Ovary (tissue), 9 donors: ENCODE results near the gene NUP93. TPM values are rescaled to one million over a fixed set of nuclear protein-coding genes. Genes with fewer than 3 reads are reported as not detected.

Experiments
- DNase-seq, 5 donors: peaks; one replicate each; pipeline ENCODE4 v3.0.0-alpha.2; 2019 to 2020
- H3K27ac ChIP-seq, 2 donors: fragments of 200-600 bp; one replicate each; pipeline versions ENCODE4 v1.5.1 to v1.8.0; 2019 to 2022
- H3K27me3 ChIP-seq: fragments of 200-600 bp; one replicate; pipeline ENCODE4 v1.8.0; 2022
- H3K36me3 ChIP-seq: fragments of 200-600 bp; sonication (generic); one replicate; pipeline ENCODE4 v1.5.1; 2019
- H3K4me1 ChIP-seq: one replicate; pipeline ENCODE4 v1.8.1; 2013; ENCODE audit warnings: mild to moderate bottlenecking, moderate library complexity; ENCODE audit not compliant: insufficient read depth
- H3K4me3 ChIP-seq: fragments of 200-600 bp; sonication (generic); one replicate; pipeline ENCODE4 v1.5.1; 2017
- H3K9me3 ChIP-seq, 2 donors: fragments of 200-600 bp in 1 of 2; sonication (generic) in 1 of 2; one replicate each; pipeline versions ENCODE4 v1.5.1 to v1.8.1; 2013 to 2019; ENCODE audit warnings: mild to moderate bottlenecking in 1 of 2, moderate library complexity in 1 of 2
- EP300 ChIP-seq: sonication (generic); formaldehyde crosslinking; IDR thresholded peaks from one replicate; pipeline ENCODE4 v1.6.1; 2017; ENCODE audit warnings: antibody characterized with exemption
- POLR2A ChIP-seq: fragments of 450-650 bp; IDR thresholded peaks from one replicate; pipeline ENCODE4 v1.6.1; 2017; ENCODE audit warnings: antibody characterized with exemption, mild to moderate bottlenecking, moderate library complexity
- WGBS, 3 donors: extraction: QIAGEN DNeasy Blood & Tissue Kit in 1 of 3; methylation state at CpG; one replicate each; pipeline versions ENCODE4 v1.1.5 to v1.1.7; 2013 to 2017; 5-methylcytosine and 5-hydroxymethylcytosine counted together
- intact Hi-C, 4 donors: fragments of 100-400 bp; cut with DNase I; formaldehyde crosslinking; loops; one replicate each; pipeline versions ENCODE4 v1.11.0 to v1.15.1; 2022 to 2023
- polyA plus RNA-seq, 2 donors: library from polyadenylated mRNA; stranded (reverse); fragments of 200-250 nt in 1 of 2; fragments of 350-450 nt in 1 of 2; fragmentation: Illumina TruSeq in 1 of 2; extraction: RNeasy Lipid Tissue Mini Kit (QIAGEN cat#74804) in 1 of 2; gene quantifications; one replicate each; pipeline ENCODE4 v1.2.3, GENCODE V29; 2013 to 2014
- total RNA-seq, 7 donors: library from RNA; depleted of rRNA in 2 of 7; stranded (reverse); fragments of >200 nt in 2 of 7; fragmentation: NEBNext Ultra II Directional in 3 of 7; extraction: Animal tissue kit (Norgen Biotek cat#: 25700) in 3 of 7; gene quantifications; one replicate each; pipeline versions ENCODE4 v1.1.0 to v1.2.4, GENCODE V29; 2016 to 2023
- TF ChIP-seq, protein P1 (sequence below), 3 donors: fragments of 450-650 bp in 2 of 3; fragments of 200-600 bp in 1 of 3; IDR thresholded peaks; one replicate each; pipeline versions ENCODE4 v1.5.1 to v1.8.0; 2016 to 2022; ENCODE audit warnings: antibody characterized with exemption in 3 of 3, mild to moderate bottlenecking in 1 of 3
- donor health status: DM: no; HTN: no; CAD: no; lungs with moderate emphysema.
- donor health status: DM: no; HTN: no; CAD: no.
- donor health status: Bipolar disorder and iron deficiency.
- donor health status: DM: yes; HTN: yes; CAD: no.
- donor health status: DM: no; HTN: no; CAD: no.
- donor health status: DM: yes; HTN: yes; CAD: no.

The NUP93 gene
- total and polyA plus RNA-seq, 9 donors = 24.1 to 53.9 (median 42.7) TPM

DNA sequence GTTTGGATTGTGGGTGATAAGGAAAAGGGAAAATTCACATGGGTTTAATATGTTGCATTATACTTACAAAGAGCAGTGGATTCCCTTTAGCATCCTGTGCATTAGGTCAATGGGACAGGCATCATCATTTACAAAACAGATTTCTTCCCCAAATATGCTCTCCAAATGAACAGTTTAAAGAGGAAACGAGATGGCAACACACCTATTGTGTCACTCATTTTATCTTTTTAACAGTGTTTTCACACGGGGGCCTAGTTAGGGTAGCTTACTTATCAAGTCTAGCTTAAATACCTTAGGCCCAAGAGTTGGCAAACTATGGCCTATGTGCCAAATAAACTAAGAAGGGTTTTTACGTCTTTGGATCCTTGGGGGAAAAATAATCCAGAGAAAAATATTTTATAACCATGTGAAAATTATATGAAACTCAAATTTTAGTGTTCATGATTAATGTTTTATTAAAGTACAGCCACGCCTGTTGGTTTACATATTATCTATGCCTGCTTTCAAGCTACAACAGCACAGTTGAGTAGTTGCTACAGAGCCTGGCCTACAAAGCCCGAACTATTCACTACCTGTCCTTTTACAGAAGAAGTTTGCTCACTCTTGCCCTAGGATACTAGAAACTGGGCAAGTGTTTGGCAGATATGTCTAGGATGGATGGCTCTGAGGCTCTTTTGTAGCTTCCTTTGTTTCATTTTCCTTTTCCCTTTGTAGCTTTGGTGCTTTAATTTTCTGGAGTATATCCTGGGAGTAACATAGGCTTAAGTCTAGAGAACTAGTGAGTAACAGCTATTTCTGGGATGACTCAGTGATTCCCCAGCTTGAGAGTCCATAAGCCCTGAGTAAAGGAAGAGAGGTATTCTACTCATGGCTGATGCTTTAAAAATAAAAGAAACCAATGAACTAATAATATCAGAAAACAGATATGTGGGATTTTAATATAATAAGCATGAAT is 12.4 kb downstream of the NUP93 start:
- intact Hi-C loops = no loop called here
- TF ChIP-seq, protein P1, sequence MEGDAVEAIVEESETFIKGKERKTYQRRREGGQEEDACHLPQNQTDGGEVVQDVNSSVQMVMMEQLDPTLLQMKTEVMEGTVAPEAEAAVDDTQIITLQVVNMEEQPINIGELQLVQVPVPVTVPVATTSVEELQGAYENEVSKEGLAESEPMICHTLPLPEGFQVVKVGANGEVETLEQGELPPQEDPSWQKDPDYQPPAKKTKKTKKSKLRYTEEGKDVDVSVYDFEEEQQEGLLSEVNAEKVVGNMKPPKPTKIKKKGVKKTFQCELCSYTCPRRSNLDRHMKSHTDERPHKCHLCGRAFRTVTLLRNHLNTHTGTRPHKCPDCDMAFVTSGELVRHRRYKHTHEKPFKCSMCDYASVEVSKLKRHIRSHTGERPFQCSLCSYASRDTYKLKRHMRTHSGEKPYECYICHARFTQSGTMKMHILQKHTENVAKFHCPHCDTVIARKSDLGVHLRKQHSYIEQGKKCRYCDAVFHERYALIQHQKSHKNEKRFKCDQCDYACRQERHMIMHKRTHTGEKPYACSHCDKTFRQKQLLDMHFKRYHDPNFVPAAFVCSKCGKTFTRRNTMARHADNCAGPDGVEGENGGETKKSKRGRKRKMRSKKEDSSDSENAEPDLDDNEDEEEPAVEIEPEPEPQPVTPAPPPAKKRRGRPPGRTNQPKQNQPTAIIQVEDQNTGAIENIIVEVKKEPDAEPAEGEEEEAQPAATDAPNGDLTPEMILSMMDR (IDR thresholded peaks at IDR 0.05) = no peak
- TF ChIP-seq EP300 = no peak
- no peak for TF ChIP-seq POLR2A
- H3K27ac ChIP-seq = no peak overlapping the region
- no peak overlapping the region for H3K4me3 ChIP-seq
- no peaks in the 10 kb centered on the region for H3K27me3 ChIP-seq
- WGBS, 3 donors = 71 to 77% (median 71%) methylated on average over 5 of the region's 5 CpGs
- no peaks in the 10 kb centered on the region for H3K36me3 ChIP-seq
- H3K4me1 ChIP-seq = peaks cover 15% of the 10 kb centered on the region
- H3K9me3 ChIP-seq = no peaks in the 10 kb centered on the region
- no peak for DNase-seq

DNA sequence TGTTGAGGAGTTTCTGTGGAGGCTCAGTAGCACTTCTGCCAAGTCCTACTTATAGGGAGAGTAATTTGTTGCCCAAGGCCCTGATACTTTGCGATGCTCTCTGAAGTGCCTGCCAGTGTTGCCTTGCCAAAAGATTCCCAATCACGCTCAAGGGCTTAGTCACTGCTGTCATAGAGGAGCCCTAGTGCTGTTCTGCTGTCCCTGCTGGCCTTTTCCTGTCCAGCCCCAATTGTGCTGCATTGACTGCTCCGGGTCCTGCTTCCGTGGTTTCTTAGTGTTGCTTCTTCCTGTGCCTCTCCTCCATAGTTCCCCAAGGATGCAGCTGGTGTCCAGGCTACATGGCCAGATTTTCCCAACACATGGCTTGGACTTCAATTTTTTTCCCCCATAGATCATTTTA is 13.9 kb downstream of the NUP93 start:
- 29 to 58% (median 44%) methylated on average over 4 of the region's 4 CpGs for WGBS, 3 donors
- no peak for DNase-seq

DNA sequence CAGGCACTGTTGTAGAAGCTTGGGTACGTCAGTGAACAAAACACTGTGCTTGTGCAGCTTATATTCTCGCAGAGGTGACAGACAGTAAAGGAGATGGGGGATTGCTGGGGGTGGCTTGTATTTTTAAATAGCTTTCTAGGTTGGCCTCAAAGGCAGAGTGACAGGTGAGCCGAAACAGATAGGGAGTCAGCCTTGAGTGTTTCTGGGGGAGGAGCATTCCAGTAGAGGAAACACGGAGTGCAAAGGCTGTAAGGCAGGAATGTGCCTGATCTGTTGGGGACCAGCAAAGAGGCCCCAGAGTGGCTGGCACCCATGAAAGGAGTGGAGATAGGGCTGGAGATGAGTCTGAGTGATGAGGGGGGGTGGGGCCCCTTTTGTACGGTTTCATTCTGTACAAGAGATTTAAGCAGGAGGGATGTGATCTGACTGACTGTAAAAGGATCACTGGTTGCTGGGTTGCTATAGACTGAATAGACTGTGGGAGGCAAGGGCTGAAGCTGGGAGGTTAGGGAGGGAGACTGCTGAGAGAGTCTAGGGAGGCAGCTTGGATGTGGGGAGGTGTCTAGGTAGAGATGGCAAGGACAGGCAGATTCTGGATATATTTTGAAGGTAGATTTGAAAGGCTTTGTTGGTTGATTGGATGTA is 15.2 kb downstream of the NUP93 start:
- no peak for DNase-seq
- Histone ChIP-seq H3K4me3 (no peak overlapping the region), H3K27ac (peak overlapping the region in 1 of 2 donors; percentile 55), H3K36me3 (no peaks in the 10 kb centered on the region), H3K27me3 (no peaks in the 10 kb centered on the region), H3K4me1 (peaks cover 19% of the 10 kb centered on the region), H3K9me3 (no peaks in the 10 kb centered on the region)
- TF ChIP-seq, protein P1 (IDR thresholded peaks at IDR 0.05) = no peak
- no peak for TF ChIP-seq POLR2A
- no peak for TF ChIP-seq EP300
- intact Hi-C loops = no loop called here
- 44 to 51% (median 50%) methylated on average over 5 of the region's 5 CpGs for WGBS, 3 donors

More for the DNA sequence above, 13.9 kb downstream of the NUP93 start:
- no peaks in the 10 kb centered on the region for H3K36me3 ChIP-seq
- peaks cover 15% of the 10 kb centered on the region for H3K4me1 ChIP-seq
- TF ChIP-seq EP300 (no peak), POLR2A (no peak)
- TF ChIP-seq, protein P1 (IDR thresholded peaks at IDR 0.05) = no peak
- H3K27me3 ChIP-seq = no peaks in the 10 kb centered on the region
- H3K27ac ChIP-seq = no peak overlapping the region
- no peaks in the 10 kb centered on the region for H3K9me3 ChIP-seq
- intact Hi-C loops = no loop called here
- H3K4me3 ChIP-seq = no peak overlapping the region

DNA sequence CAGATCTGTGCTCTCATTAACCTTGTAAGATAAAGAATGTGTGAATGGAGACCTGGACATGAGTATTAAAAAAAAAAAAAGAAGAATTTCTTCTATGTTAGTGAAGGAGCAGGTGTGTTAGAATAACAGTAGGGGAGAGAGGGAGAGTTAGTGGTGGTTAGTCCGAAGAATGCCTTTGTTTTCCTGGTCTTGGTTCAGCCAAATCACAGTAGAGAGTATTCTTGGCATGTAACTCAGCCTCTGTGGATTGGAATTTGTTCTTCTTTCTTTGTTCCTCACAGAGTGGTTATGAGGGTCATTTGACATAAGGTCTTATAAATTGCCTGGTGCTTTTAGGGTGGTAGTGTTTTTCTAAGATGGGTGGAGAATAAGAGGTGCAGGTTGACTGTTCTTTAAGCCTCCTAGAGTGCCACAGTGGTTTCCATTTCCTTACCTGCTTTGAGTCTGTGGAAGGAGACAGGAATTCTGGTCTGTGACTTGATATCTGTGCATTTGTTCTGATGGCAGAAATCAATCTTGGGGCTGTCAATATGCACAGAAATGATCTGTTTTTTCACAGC is 17.6 kb downstream of the NUP93 start:
- peak overlapping the region in 1 of 2 donors; percentile 43 for H3K27ac ChIP-seq
- no peaks in the 10 kb centered on the region for H3K27me3 ChIP-seq
- H3K4me1 ChIP-seq = peaks cover 19% of the 10 kb centered on the region

More for the DNA sequence above, 17.6 kb downstream of the NUP93 start:
- 11 to 29% (median 19%) methylated on average over 1 of the region's 1 CpG for WGBS, 3 donors
- TF ChIP-seq POLR2A = no peak
- TF ChIP-seq, protein P1 (IDR thresholded peaks at IDR 0.05) = no peak
- no peak for TF ChIP-seq EP300
- intact Hi-C loops = no loop called here
- DNase-seq = no peak
- no peaks in the 10 kb centered on the region for H3K36me3 ChIP-seq
- no peak overlapping the region for H3K4me3 ChIP-seq
- H3K9me3 ChIP-seq = no peaks in the 10 kb centered on the region
